Measurements from ENCODE around the gene MAGEA3. TPM values are rescaled to one million over a fixed set of nuclear protein-coding genes. Genes with fewer than 3 reads are reported as not detected.

The MAGEA3 gene
- total and polyA plus RNA-seq, 2 donors (not counting 3 experiments of a cell fraction or from before 2014, with no cell fraction given), result not detected

DNA sequence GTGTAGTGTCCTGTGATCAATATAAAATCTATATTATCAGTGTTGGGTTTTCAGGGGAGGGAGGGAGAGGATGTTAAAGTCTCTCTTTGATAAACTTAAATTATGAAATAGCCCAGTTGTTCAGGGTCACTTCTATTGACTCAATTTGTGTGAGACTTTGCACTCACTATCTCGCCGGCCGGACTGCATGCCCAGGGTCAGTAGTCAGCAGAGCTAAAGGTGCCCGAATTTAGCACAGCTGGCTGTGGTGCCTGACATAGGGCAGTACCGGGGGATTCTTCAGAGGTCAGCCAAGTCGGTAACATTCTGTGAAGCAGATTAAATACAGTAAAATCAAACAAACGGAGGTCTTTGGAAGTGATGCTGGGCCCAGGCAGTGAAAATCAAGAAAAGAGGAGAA is 41.7 kb upstream of the MAGEA3 start:
- BruUV-seq (replicated peaks), result no TSS peak
- H3K79me2 ChIP-seq (ENCODE audit: control insufficient read depth, insufficient read depth, low read length), result no peaks in the 10 kb centered on the region
- FAIRE-seq (no peak), DNase-seq (ENCODE audit: low read depth, low spot score) (no peak)
- no peak overlapping the region for H3K27ac ChIP-seq (ENCODE audit: insufficient read depth, low read depth, low read length)
- H4K20me1 ChIP-seq (replicated peaks; ENCODE audit: control insufficient read depth, extremely low read depth, insufficient read depth, low read length), result no peaks in the 10 kb centered on the region
- dilution Hi-C loops (cut with MboI; ENCODE audit: extremely low pct_ligation_motif_present, low sequenced_read_pairs), result no loop called here
- CTCF ChIA-PET, result interaction anchor here (1.2 kb wide), 1 partner anchor 903 kb away, joined by 3 read pairs; no protein-coding TSS in a partner anchor
- H3K4me3 ChIP-seq (replicated peaks in 1 of 3; ENCODE audit: insufficient read depth in 1 of 3, low read depth in 1 of 3, low read length in 3 of 3), result no peak overlapping the region
- no peaks in the 10 kb centered on the region for H3K36me3 ChIP-seq (ENCODE audit: control insufficient read depth in 2 of 2, extremely low read depth in 1 of 2, insufficient read depth in 2 of 2, low read length in 2 of 2)
- POLR2A ChIA-PET, result no interaction called here
- no peaks in the 10 kb centered on the region for H3K9me1 ChIP-seq (replicated peaks; ENCODE audit: control insufficient read depth, extremely low read depth, insufficient read depth, low read length)
- TF ChIP-seq, protein P1, sequence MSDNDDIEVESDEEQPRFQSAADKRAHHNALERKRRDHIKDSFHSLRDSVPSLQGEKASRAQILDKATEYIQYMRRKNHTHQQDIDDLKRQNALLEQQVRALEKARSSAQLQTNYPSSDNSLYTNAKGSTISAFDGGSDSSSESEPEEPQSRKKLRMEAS (IDR thresholded peaks at IDR 0.05; ENCODE audit: insufficient read depth, insufficient read length), result no peak
- TF ChIP-seq, protein P2, sequence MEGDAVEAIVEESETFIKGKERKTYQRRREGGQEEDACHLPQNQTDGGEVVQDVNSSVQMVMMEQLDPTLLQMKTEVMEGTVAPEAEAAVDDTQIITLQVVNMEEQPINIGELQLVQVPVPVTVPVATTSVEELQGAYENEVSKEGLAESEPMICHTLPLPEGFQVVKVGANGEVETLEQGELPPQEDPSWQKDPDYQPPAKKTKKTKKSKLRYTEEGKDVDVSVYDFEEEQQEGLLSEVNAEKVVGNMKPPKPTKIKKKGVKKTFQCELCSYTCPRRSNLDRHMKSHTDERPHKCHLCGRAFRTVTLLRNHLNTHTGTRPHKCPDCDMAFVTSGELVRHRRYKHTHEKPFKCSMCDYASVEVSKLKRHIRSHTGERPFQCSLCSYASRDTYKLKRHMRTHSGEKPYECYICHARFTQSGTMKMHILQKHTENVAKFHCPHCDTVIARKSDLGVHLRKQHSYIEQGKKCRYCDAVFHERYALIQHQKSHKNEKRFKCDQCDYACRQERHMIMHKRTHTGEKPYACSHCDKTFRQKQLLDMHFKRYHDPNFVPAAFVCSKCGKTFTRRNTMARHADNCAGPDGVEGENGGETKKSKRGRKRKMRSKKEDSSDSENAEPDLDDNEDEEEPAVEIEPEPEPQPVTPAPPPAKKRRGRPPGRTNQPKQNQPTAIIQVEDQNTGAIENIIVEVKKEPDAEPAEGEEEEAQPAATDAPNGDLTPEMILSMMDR (IDR thresholded peaks at IDR 0.05; ENCODE audit: extremely low read depth in 1 of 2, insufficient read depth in 1 of 2, low read depth in 1 of 2, low read length in 2 of 2), result no peak
- TF ChIP-seq EZH2 (IDR thresholded peaks at IDR 0.05; ENCODE audit: borderline replicate concordance, low read depth, low read length, severe bottlenecking), result no peak
- no peak for TF ChIP-seq GATA2 (IDR thresholded peaks at IDR 0.05; ENCODE audit: insufficient read depth, insufficient read length, low read depth, low read length)
- no peak for TF ChIP-seq JUN (IDR thresholded peaks at IDR 0.05; ENCODE audit: borderline replicate concordance, insufficient read depth, insufficient read length, low read depth)
- TF ChIP-seq MYC (IDR thresholded peaks at IDR 0.05; ENCODE audit: low read depth, low read length), result no peak
- no peak for TF ChIP-seq FOS (IDR thresholded peaks at IDR 0.05; ENCODE audit: borderline replicate concordance, insufficient read depth, low read length)
- no peak for TF ChIP-seq POLR2A (IDR thresholded peaks at IDR 0.05; ENCODE audit: low read depth, low read length)
- no peak for TF ChIP-seq POLR2AphosphoS5 (IDR thresholded peaks at IDR 0.05; ENCODE audit: insufficient read depth, low read depth, low read length)
- H3K9me3 ChIP-seq (replicated peaks; ENCODE audit: control insufficient read depth, insufficient read depth, low read length), result no peaks in the 10 kb centered on the region
- no peak overlapping the region for H3K4me2 ChIP-seq (ENCODE audit: insufficient read depth, low read length)
- no peaks in the 10 kb centered on the region for H3K27me3 ChIP-seq (ENCODE audit: control insufficient read depth in 2 of 2, insufficient read depth in 2 of 2, low read length in 2 of 2)
- H2AFZ ChIP-seq (ENCODE audit: low read depth, low read length), result no peak overlapping the region
- intact Hi-C loops (cut with micrococcal nuclease), result no loop called here
- no peak overlapping the region for H3K9ac ChIP-seq (replicated peaks; ENCODE audit: extremely low read depth, insufficient read depth, low read length)
- H3K4me1 ChIP-seq (ENCODE audit: control insufficient read depth, extremely low read depth, insufficient read depth, low read length), result no peaks in the 10 kb centered on the region
